Activated CD4-positive, alpha-beta T cell treated with anti-CD3 and anti-CD28 coated beads for 24 hours (primary cell): ENCODE measurements around the gene MFAP1.
"Not testable (repeated sequence)": the region's sequence is repeated elsewhere in the genome, so short reads cannot be mapped to it uniquely, and the experiment has no call there.

Source experiments
- DNase-seq, 2 donors: peaks; one replicate each; pipeline ENCODE4 v3.0.0-alpha.2; 2020; ENCODE audit warnings: low read depth in 2 of 2

The MFAP1 gene

DNA sequence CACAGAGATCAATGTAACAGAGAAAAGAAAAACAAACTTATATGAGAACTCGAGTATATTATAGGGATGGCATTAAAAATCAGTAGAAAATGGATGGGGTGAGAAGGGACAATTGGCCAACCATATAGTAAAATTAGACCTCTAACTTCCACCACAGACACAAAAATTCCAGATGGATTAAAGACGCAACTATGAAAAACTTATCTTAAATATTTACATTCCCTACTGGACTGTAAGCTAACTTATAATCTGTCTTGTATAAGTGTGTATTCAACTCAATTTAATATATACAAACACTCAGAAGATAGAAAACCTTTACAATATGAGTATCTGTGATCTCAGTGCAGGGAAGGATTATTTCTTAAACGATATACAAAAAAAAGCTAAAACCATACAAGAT lies 3.0 kb downstream of the MFAP1 start:
- no peak for DNase-seq

DNA sequence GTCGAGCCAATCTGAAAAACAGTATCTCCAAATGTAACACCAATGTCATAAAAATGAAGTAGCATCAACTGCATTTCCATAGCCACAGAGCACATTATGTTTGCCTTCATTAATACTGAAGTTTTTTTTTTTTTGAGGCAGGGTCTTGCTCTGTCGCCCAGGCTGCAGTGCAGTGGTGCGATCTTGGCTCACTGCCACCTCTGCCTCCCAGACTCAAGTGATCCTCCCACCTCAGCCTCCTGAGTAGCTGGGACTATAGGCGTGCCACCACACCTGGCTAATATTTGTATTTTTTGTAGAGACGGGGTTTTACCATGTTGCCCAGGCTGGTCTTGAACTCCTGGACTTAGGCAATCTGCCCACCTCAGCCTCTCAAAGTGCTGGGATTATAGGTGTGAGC lies 9.4 kb downstream of the MFAP1 start:
- DNase-seq, result not testable (repeated sequence)

DNA sequence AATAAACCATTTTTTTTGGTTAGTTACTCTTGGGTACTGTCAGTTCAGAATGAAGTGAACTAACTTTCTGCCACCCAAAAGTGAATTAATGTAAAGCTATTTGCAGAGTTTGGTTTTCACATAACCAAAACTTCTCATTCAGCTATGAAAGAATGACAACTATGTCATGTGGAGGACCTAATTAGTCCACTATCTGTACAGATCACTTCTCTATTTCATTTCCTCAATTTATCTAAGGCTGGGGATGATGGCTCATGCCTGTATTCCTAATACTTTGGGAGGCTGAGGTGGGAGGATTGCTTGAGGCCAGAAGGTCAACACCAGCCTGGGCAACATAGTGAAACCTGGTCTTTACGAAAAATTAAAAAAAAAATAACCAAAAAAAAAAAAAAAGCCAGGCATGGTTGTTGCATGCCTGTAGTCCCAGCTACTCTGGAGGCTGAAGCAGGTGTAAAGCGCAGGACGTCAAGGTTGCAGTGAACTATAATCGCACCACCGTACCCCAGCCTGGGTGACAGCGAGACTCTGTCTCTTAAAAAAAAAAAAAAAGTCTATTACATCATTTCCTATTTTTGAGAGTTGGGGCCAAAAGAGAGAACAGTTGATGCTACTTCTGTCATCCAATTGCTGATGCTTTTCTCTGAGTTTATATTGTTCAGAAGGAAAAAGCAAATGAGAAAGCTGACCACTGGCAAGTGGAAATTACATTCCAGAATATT lies 15.4 kb downstream of the MFAP1 start:
- DNase-seq, result no peak

DNA sequence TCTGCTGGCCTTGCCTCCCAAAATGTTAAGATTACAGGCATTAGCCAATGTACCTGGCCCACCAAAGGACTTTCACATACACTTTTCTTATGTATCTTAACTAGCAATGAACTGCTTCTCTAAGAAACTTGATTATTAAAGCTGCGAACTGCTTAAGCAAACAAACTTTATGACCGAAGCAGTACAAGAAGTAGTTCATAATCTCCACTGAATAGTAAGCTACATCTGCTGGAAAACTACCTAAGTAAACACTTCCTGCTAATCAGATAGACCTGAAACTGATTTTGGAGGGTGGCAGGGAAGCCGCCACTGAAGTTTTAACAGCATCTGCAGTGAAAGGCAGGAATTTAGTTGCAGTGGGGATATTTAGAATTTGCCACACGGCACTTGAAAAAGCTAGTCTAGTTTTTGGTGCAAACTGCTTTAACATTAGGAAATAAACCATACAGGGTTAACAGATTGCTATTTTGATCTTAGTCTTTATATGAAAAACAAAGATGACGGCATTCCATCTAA lies 16.0 kb downstream of the MFAP1 start:
- no peak for DNase-seq

DNA sequence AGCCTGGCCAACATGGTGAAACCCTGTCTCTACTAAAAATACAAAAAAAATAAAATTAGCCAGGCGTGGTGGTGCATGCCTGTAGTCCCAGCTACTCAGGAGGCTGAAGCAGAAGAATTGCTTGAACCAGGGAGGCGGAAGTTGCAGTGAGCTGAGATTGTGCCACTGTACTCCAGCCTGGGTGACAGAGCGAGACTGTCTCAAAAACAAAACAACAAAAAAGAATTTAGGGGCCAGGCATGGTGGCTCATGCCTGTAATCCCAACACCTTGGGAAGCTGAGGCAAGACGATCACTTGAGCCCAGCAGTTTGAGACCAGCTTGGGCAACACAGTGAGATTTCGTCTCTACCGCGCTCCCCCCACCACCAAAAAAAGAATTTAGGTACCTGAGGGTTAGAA lies 21.8 kb downstream of the MFAP1 start:
- DNase-seq, result not testable (repeated sequence)

DNA sequence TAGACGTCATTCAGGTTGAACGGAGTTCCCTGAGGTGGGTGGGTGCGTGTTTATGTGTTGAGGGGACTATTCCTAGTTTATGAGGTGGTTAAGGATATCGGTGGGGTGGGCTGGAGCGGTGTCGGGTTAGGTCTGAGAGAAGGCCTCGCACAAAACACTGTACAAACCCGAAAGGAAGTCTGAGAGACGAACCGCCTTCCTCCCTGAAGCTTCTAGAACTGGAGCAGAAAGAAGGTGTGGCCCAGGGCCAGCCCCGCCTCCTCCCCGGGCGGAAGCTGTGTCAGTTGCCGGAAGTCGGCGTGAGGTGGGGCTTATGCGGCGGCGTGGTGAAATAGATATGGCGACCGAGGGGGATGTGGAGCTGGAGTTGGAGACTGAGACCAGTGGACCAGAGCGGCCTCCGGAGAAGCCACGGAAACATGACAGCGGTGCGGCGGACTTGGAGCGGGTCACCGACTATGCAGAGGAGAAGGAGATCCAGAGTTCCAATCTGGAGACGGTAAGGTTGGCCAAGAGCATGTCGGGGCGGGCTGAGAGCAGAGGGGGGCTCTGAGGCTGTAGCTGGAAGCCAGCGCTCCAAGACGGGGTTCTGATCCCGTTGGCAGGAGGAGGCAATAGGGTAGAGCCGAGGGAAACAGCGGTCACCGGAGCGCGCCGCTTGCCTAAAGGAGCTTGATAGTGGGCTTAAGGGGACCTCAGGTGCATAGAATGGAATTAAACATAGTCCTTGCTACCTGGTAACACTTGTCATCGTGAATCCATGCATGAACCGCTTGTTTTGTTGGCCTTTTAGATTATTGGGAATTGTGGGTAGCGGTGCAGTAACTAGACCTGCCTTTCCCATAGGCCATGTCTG lies 24.0 kb downstream of the MFAP1 start, which contains the start of gene HYPK:
TSS of gene HYPK (plus strand) at position 314 of the 856 bp plus-strand sequence. CDS start at position 338, 24 bp downstream.
- peak; percentile 82 to 88 for DNase-seq

DNA sequence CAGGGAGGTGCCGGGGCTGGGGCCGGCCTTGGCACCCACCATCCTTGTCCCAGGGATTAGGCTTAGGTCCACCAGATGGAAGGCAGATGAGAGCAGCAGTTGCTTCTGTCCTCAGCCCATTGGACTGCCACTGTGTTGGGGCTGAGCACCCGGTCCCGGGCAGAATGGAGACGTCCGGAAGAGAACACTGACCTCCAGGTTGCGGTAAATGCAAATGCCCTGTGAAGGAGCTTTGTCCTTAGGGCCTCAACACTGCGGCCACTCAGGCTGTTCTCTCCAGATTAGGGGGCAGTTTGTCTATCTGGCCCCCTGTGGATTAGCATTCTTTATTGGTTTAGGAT lies 24.6 kb downstream of the MFAP1 start, which contains the start of gene SERINC4:
TSS of gene SERINC4 (minus strand) at position 276 of the 341 bp plus-strand sequence. CDS start at position 42, 234 bp downstream.
- no peak for DNase-seq

DNA sequence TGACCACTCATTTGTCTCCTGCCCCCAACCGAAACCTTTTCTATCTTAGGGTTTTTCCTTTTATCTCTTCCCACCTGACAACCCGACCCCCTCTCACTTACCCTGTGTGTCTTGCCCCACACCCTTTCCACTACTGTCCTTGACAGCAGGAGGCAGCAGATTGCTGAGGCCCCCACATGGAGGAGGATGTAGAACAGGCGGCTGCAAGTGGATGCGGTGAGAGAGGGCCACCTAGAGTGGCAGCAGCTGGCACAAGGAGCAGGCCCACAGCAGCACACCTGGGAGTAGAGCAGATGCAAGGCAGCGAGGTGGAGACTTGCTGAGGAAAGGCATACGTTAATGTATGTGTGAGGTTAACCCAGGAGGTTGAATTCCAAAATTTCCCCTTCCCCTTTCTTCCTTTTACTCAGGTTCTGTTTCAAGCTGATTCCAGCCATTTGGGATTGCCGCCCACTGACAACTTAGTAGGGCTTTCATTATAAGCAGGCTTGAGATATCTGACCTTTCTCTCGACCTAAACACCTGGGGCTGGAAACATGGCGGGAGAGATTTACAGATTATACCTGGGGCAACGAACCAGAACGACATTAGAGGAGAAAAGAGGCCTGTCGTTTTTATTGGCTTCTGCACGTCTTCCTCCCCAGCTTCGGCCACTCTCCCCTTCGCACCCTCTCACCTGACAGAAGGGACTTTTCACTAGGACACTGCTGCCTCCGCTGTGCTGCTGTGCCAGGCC lies 25.1 kb downstream of the MFAP1 start:
- DNase-seq, result no peak

DNA sequence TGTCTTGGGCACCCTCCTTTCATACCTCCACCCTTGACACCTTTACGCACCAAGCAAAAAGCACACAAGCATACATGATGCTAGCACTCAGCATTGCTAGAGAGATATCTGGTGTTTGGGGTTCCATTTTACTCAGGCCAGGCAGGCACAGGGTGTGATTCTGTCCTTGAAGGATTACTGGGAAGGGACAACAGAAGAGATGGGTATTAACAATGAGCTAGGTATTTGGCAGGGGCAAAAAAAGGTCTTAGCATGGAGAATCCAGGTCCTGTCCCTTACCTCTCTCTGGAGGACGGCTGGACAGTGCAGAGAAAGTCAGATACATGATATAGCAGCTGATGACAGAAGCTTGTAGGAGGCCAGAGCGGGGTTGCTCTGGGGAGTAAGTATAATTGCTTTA lies 27.9 kb downstream of the MFAP1 start:
- no peak for DNase-seq

DNA sequence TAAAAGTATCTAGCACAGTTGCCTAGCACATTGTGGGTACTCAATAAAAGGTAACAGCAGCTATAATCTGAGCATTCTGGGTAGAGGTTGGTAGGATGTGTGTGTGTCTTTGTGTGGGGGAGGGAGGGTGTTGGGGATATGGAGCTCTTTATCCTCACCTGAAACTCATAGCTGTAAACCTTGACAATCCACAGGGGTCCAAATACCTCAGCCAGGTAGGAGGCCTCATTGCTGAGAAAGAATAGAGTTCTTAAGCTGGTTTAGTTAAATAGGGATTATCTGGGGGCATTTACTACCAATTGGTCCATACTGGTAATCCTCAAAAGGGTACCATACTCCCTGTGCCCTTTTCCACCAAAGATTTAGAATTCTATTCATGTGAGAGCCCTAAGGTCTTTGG lies 28.5 kb downstream of the MFAP1 start:
- DNase-seq, result no peak

DNA sequence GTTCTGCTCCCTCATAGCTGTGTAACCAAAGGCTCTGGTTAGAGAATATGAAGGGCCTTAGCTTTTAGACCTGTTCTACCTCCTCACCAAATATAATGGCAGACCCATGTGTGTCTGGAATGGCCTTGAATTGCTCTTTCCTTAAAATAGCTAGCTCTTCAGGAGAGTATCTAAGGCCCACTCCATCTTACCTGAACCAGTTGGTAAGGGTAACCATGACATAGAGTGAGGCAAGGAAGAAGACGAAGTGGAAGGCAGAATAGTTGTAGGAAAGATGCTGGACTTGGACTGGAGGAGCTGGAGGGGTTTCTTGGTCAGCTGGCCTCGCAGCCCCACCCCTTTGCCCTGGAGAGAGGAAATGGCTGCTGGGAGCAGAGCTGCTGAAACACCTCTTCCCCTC lies 29.3 kb downstream of the MFAP1 start:
- DNase-seq, result no peak

DNA sequence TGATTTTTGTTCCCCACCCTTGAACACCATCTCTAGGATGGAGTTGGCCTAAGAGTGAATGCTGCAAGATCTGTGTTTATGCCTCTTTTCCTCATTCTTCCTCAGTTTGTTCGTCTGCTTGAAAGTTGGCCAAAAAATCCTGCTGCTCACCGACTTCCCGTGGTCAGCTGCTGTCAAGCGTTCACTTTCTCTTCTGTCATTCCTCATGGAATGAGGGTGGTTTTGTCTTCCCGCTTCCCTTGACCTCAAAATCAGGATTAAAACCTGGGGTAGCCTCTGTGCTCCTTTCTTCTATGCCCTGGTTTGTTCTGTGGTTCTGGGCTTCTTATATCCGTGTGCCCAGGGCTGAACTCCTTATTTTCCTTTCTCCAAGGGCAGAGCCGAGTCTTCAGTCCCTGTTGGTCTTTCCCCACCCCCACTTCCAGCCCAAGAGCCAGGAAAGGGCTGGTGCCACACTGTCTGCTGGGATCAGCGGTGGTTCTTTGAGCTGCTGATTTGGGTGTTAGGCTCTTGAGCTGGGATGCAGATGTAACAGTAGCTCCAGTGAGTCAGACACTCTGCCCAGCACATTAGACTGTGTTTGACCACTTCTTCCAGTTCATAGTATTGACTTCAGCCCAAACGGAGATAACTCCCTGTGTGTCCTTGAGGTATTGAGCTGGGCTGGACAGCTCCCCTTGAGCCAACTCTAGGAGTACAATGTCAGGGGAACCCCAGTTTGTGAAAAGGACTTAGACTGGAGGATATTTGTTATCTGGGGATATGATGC lies 30.0 kb downstream of the MFAP1 start:
- DNase-seq, result no peak

DNA sequence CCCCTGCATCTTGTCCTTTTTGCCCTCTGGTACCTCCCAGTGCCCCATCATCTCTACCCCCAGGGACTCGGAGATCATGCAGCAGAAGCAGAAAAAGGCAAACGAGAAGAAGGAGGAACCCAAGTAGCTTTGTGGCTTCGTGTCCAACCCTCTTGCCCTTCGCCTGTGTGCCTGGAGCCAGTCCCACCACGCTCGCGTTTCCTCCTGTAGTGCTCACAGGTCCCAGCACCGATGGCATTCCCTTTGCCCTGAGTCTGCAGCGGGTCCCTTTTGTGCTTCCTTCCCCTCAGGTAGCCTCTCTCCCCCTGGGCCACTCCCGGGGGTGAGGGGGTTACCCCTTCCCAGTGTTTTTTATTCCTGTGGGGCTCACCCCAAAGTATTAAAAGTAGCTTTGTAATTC lies 30.8 kb downstream of the MFAP1 start:
- DNase-seq, result no peak

DNA sequence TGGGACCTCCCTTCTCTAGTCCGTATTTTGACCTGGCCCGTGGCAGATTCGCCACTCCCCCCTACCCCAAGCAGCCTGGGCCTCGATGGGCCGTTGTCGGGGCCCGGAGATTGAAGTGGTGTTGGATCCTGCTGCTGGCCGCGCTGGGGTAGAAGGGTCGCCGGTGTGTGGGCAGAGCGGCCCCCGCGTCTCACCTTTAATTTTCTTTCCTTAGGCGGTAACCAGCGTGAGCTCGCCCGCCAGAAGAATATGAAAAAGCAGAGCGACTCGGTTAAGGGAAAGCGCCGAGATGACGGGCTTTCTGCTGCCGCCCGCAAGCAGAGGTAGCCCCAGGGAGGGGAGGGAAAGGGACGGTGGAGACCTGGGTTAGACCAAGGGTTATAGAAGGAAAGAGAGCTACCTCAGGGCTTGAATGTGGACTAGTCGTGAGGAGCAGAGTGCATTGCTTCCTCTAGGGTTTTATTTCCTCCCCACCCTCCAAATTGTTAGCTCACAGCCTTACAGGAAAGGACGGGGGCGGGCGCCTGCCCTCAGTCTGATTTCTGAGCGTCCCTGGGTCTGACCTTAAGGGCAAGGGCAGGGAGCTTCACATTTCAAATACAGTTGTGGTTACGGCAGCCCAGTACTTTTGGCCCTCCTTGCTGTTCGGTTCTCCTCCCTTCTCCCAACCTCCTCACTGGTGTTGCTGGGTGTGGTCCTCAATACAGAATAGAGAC lies 31.6 kb downstream of the MFAP1 start:
- DNase-seq, result peak in 1 of 2 donors; percentile 8

DNA sequence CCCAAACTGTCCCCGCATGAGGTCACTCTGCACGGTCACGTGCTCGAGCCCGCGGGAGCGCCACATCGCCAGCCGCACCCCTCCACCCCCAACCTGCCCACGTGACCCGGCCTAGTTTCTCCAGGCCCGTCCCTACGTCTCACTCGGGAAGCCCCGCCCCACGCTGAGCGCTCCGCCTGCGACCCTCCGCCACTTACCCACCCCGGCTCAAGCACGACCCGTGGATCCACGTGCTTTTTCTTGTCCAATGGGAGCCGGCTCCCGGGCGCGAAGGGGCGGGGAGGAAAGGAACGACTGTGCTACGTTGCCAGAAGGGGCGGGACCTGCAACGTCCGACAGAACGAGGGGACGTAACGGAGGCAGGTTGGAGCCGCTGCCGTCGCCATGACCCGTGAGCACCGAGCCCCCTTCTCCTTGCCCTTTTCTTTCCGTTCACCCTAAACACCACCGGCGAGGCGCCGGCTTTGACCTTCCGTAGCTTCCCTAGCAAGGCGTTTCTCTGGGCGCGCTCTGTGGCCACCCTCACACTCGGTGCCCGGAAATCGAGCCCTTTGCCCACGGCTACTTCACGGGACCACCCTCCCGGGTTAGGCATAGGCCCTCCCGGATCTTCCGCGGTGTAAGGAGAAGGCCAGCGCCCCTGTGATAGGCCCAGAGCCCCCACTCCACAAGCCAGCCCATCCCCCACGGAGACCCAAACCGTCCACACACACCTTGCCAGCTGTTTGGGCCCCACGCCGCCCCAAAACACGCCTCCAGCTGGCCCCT lies 32.3 kb downstream of the MFAP1 start, which contains the start of gene SERF2:
TSS of gene SERF2 (plus strand) at position 328 of the 768 bp plus-strand sequence. CDS start at position 385, 57 bp downstream.
- DNase-seq, result peak; percentile 99 to 100

DNA sequence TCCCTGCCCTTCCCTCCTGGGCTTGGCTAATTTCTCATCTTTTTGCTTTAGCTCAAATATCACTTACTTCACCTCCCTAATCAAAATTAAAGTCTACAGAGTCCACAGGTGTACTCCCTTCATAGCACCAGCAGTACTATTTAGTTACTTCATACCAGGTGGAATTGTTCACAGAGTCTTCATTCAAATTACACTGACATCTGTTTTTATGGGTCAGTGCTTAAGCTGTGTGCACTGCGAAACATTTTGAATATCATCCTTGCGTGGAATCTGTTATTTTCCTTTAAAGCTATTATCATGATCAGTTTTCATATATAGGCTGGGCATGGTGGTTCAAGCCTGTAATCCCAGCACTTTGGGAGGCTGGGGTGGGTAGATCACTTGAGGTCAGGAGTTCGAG lies 35.1 kb downstream of the MFAP1 start:
- DNase-seq, result no peak

DNA sequence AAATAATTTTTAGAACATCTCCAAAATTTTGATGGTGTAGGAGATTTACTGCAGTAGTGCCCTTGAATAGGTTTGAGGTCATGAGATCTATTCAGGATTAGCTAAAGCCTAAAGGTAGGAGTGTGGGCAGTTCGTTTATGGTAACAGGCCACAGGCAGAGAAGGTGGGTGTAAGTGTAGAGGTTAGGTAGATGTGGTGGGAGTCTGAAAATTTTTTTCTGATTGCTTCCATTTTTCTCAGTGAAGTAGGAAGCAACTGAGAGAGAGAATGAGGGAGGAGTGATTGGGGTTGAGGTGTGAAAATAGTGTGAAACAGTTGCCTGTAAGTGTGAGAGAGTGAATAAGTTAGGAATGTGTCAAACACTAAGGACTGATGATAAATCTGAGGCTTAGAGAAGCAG lies 45.5 kb downstream of the MFAP1 start:
- no peak for DNase-seq

DNA sequence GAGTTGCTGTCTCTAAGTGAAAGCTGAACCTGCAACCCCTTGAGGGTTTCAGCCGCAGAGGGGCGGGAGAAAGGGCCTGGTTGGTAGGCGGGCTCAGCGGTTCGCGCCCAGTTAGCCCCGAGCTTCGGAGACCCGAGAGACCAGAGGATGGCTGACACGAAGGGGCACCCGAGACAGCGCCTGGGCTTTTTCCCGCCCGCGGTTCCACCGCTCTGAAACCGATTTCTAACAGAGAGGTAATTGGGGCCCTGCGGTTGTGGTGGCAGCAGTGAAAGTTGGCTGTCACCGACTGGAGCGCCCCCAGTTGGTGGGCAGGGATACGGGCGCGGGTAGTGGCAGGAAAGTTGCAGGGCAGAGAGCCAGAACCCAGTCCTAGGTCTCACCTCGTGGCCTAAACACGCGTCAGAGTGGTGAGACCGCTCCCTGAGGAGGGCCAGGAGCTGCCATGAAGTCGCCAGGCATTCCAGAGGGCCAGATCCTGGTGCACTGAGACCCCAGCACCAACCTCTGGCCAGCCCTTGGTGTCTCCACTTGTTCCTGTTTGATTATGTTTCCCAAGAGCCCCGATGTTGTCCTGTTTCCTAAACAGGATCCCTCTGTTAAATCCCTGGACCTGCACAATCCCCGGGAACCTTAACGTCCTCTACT lies 47.1 kb downstream of the MFAP1 start:
- peak; percentile 69 to 83 for DNase-seq

DNA sequence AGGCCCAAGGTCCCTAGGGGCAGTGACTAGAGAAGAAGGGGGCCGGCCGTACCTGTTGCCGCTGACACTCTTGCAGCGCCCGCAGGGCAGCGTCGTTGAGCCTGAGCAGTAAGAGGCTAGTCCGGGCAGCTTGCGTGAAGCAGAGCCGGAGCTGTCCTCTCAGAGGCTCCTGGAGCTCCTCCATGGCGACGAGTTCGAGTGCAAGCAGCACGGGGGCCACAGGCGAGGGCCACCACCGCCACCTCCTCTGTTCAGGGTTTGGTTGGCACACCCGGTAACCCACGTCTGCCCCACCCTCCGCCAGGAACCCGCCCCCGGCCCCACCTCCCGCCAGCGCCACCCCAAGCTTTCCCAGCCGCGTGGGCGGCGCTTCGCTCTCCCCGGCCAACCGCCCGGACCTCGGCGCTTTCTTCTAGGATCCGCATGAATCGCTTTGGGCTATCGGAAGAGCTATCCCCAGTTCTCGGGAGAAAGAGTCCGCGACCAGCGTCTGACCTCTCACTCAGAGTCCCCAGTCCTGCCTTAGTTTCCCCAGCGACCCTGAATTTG lies 47.7 kb downstream of the MFAP1 start, which contains the start of gene ELL3:
TSS of gene ELL3 (minus strand) at position 249 of the 549 bp plus-strand sequence. CDS start at position 184, 65 bp downstream.
- DNase-seq, result peak; percentile 58 to 73
